Liver (tissue), 9 donors: ENCODE measurements around the gene ARL17A. TPM values are rescaled to one million over a fixed set of nuclear protein-coding genes. Genes with fewer than 3 reads are reported as not detected.
A peak's percentile ranks its signal among the peaks of the same experiment; 100 is the strongest.
"Not testable (repeated sequence)": the region's sequence is repeated elsewhere in the genome, so short reads cannot be mapped to it uniquely, and the experiment has no call there.

Experiments
- DNase-seq: peaks from one replicate; pipeline ENCODE4 v3.0.0-alpha.2; 2017; ENCODE audit warnings: low spot score
- H3K27ac ChIP-seq, 2 donors: one replicate each; pipeline ENCODE4 v1.7.0; 2013; ENCODE audit warnings: inconsistent platforms in 2 of 2, low read length in 2 of 2, control low read depth in 1 of 2, low read depth in 1 of 2, mild to moderate bottlenecking in 1 of 2
- H3K27me3 ChIP-seq, 4 donors: one replicate each; pipeline versions ENCODE4 v1.6.1 to v1.7.0; 2013; ENCODE audit warnings: low read length in 3 of 4, inconsistent platforms in 1 of 4, mild to moderate bottlenecking in 1 of 4, moderate library complexity in 1 of 4; ENCODE audit not compliant: control insufficient read depth in 4 of 4, insufficient read depth in 4 of 4
- H3K36me3 ChIP-seq, 4 donors: one replicate each; pipeline versions ENCODE4 v1.6.1 to v1.7.0; 2013; ENCODE audit warnings: low read length in 3 of 4, mild to moderate bottlenecking in 3 of 4, low read depth in 1 of 4, moderate library complexity in 1 of 4; ENCODE audit not compliant: control insufficient read depth in 4 of 4, insufficient read depth in 3 of 4
- H3K4me1 ChIP-seq, 4 donors: one replicate each; pipeline versions ENCODE4 v1.6.1 to v1.7.0; 2013; ENCODE audit warnings: low read length in 3 of 4, mild to moderate bottlenecking in 3 of 4, moderate library complexity in 1 of 4; ENCODE audit not compliant: control insufficient read depth in 4 of 4, insufficient read depth in 4 of 4
- H3K4me3 ChIP-seq, 3 donors: one replicate each; pipeline versions ENCODE4 v1.6.1 to v1.7.0; 2013; ENCODE audit warnings: low read length in 3 of 3, control low read depth in 1 of 3, low read depth in 1 of 3, mild to moderate bottlenecking in 1 of 3
- H3K9ac ChIP-seq, 2 donors: one replicate each; pipeline ENCODE4 v1.7.0; 2013; ENCODE audit warnings: low read length in 2 of 2, mild to moderate bottlenecking in 2 of 2, moderate library complexity in 2 of 2, control low read depth in 1 of 2, low read depth in 1 of 2
- H3K9me3 ChIP-seq, 4 donors: one replicate each; pipeline versions ENCODE4 v1.6.1 to v1.7.0; 2013; ENCODE audit warnings: low read length in 3 of 4; ENCODE audit not compliant: control insufficient read depth in 4 of 4
- MAX ChIP-seq: IDR thresholded peaks from 2 replicates; pipeline ENCODE4 v1.6.1; 2016; ENCODE audit warnings: antibody characterized with exemption
- SP1 ChIP-seq: IDR thresholded peaks from 2 replicates; pipeline ENCODE4 v1.6.1; 2018; ENCODE audit warnings: antibody characterized with exemption, mild to moderate bottlenecking
- WGBS: extraction: QIAGEN DNeasy Blood & Tissue Kit; methylation state at CpG from one replicate; pipeline ENCODE4 v1.1.7; 2013; 5-methylcytosine and 5-hydroxymethylcytosine counted together
- polyA plus RNA-seq, 2 donors: library from polyadenylated mRNA; stranded (reverse) in 1 of 2; unstranded in 1 of 2; fragments of 200-250 nt in 1 of 2; fragments of >200 nt in 1 of 2; fragmentation: Nextera tagmentation in 1 of 2; extraction: Ambion mirVana in 1 of 2; gene quantifications; one replicate each; pipeline versions ENCODE4 v1.2.1 to v1.2.3, GENCODE V29; 2013 to 2015
- total RNA-seq, 2 donors: library from RNA; depleted of rRNA; stranded (reverse); fragments of >200 nt; gene quantifications; one replicate each; pipeline ENCODE4 v1.2.3, GENCODE V29; 2014
- donor health status: healthy.
- donor health status: healthy.
- donor health status: healthy.
- donor health status: healthy.
- donor health status: healthy.

Gene ARL17A
- 1 to 10 TPM; 4.8 to 6.1 TPM for total RNA-seq
- polyA plus RNA-seq: 1 to 10 TPM; 1.2 to 7.8 TPM

- WGBS: 0% methylated on average over 11 of the region's 65 CpGs
- not testable (repeated sequence) for H3K9ac ChIP-seq, H3K27ac ChIP-seq, H3K4me1 ChIP-seq, H3K36me3 ChIP-seq, H3K4me3 ChIP-seq, H3K9me3 ChIP-seq, DNase-seq, H3K27me3 ChIP-seq
- TF ChIP-seq MAX: peak; percentile 13
- TF ChIP-seq SP1: peak; percentile 42
These were observed at the start of gene ARL17A for GRCh38 chr17:46579083-46580075. ARL17A (minus strand) TSS chr17:46579691; CDS start chr17:46576322, 3,369 bp downstream.

- not testable (repeated sequence) for H3K9me3 ChIP-seq, H3K27ac ChIP-seq, H3K4me1 ChIP-seq, H3K36me3 ChIP-seq, DNase-seq, H3K9ac ChIP-seq, H3K27me3 ChIP-seq, H3K4me3 ChIP-seq
- whole genome bisulfite sequencing: no CpG with 5 or more reads among the region's 5 CpGs
These were observed 49.4 kb upstream of the ARL17A start for GRCh38 chr17:46628753-46629436.

GRCh38 chr17:46627452-46627851, 48.0 kb upstream of the ARL17A start:
- not testable (repeated sequence) for H3K27me3 ChIP-seq, H3K4me3 ChIP-seq, H3K9me3 ChIP-seq, H3K4me1 ChIP-seq, DNase-seq, H3K36me3 ChIP-seq, H3K27ac ChIP-seq, H3K9ac ChIP-seq
- no CpG with 5 or more reads among the region's 2 CpGs for WGBS

GRCh38 chr17:46624726-46625125, 45.2 kb upstream of the ARL17A start:
- H3K36me3 ChIP-seq, DNase-seq, H3K4me3 ChIP-seq, H3K4me1 ChIP-seq, H3K27me3 ChIP-seq, H3K9ac ChIP-seq, H3K27ac ChIP-seq, H3K9me3 ChIP-seq: not testable (repeated sequence)
- no CpG with 5 or more reads among the region's 5 CpGs for WGBS

GRCh38 chr17:46623790-46624189, 44.3 kb upstream of the ARL17A start:
- not testable (repeated sequence) for H3K36me3 ChIP-seq, H3K27me3 ChIP-seq, H3K9ac ChIP-seq, DNase-seq, H3K27ac ChIP-seq, H3K9me3 ChIP-seq, H3K4me3 ChIP-seq, H3K4me1 ChIP-seq
- WGBS: no CpG with 5 or more reads among the region's 2 CpGs

- not testable (repeated sequence) for H3K9me3 ChIP-seq, H3K27ac ChIP-seq, H3K9ac ChIP-seq, DNase-seq, H3K4me3 ChIP-seq, H3K27me3 ChIP-seq, H3K36me3 ChIP-seq, H3K4me1 ChIP-seq
- WGBS: no CpG with 5 or more reads among the region's 1 CpG
These were observed 39.5 kb upstream of the ARL17A start for GRCh38 chr17:46618975-46619374.

GRCh38 chr17:46617121-46617520, 37.6 kb upstream of the ARL17A start:
- H3K9ac ChIP-seq, H3K4me3 ChIP-seq, H3K27me3 ChIP-seq, H3K4me1 ChIP-seq, DNase-seq, H3K27ac ChIP-seq, H3K36me3 ChIP-seq, H3K9me3 ChIP-seq: not testable (repeated sequence)
- WGBS: no CpG with 5 or more reads among the region's 3 CpGs

GRCh38 chr17:46613876-46614275, 34.4 kb upstream of the ARL17A start:
- DNase-seq, H3K27me3 ChIP-seq, H3K4me3 ChIP-seq, H3K27ac ChIP-seq, H3K9ac ChIP-seq, H3K4me1 ChIP-seq, H3K36me3 ChIP-seq, H3K9me3 ChIP-seq: not testable (repeated sequence)
- no CpG with 5 or more reads among the region's 1 CpG for WGBS
